GM18507 (cell line): Measurements from ENCODE around the gene CTPS2.
"Not testable (repeated sequence)": the region's sequence is repeated elsewhere in the genome, so short reads cannot be mapped to it uniquely, and the experiment has no call there.

Source experiments
- DNase-seq: peaks from one replicate; pipeline ENCODE4 v3.0.0; 2011; ENCODE audit warnings: low read depth; ENCODE audit not compliant: insufficient read length; ENCODE audit errors: extremely low spot score
- FAIRE-seq: peaks from 2 replicates; lab custom pipeline; 2011; peaks lifted over from hg19 to GRCh38; lab: Jason Lieb, UNC

The CTPS2 gene

DNA sequence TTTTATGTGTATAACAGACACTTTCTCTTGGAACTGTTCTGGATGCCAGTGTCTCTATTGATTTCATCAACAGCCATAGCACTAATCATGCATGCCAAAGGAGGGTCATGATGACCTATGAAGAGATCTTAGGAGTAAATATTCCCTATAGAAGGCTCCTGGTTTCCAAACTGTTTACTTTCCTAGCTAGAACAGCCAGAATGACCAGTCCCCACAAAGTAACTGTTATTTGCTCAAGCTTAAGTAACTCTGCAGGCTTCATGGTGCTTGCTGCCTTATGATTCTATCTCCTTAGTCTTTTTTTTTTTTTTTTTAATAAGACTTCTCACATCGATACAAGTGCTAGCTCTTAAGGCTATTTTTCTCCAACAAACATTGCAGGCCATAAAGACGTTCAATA lies 50.1 kb downstream of the CTPS2 start:
- no peak for FAIRE-seq
- no peak for DNase-seq

DNA sequence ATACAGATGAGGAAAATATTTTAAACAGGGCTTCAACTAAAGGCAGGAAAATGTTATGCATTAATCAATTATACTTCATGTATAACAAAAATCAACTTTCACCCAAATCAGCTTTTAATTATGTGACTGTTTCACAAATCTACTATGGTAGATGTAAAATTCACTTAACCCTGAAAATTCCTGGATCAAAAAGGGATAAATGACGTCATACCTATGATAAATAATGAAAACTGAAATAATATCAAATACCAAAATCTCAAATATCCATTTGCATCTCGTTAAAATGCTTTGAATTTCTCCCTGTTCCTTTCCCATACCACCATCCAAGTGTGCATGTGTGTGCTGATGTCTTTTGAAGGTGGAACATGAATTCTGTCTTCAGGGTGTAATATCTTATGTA lies 51.0 kb downstream of the CTPS2 start:
- FAIRE-seq (no peak), DNase-seq (no peak)

DNA sequence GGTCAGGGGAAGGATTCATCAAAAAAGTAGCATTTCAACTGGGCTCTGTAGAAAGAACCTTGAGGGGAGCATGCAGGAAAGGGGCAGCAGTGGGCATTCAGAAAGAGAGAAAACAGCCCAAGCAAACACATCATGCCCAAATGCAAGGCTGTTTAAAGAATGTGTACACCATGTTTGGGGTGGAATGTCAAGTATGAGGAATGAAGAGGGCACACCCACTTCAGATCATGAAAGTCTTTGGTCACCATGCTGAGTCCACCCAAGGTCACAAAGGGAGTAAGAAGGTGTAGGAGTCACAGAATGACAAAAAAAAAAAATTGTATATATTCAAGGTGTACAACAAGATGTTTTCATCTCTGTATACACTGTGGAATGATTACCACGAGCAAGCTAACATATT lies 53.1 kb downstream of the CTPS2 start:
- FAIRE-seq (no peak), DNase-seq (no peak)

DNA sequence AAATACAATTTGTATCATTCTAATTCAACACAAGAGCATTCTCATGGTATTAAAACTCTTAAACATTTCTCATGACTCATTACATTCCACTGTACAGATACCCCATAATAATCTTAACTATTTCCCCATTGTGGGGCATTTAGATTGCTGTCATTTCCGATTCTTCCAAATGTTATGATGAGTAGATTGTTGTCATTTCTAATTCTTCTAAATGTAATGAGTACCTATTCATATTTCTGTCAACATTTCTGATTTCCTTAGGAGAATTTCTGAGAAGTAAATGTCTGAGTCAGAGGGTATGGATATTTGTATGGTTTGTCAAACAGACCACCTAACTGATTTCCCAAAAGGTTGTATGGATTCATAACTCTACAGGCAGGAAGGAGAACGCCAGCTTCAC lies 54.2 kb downstream of the CTPS2 start:
- FAIRE-seq: no peak
- DNase-seq: no peak

DNA sequence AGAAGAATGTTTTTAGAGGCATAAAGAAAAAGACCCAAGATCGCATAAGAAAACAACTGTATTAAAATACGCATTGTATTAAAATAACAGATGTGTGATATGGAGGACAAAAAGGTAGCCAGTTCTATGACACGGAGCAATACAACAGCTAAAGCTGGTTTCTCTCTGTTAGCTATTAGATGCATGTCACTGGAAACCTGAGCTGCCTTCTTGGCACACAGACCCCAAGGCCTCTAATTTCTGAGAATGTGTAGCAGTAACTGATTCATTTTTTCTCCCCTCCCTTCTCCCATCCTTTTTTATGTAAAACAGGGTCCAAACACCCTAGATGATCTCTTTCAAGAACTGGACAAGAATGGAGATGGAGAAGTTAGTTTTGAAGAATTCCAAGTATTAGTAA lies 58.4 kb downstream of the CTPS2 start:
- DNase-seq (no peak), FAIRE-seq (no peak)

DNA sequence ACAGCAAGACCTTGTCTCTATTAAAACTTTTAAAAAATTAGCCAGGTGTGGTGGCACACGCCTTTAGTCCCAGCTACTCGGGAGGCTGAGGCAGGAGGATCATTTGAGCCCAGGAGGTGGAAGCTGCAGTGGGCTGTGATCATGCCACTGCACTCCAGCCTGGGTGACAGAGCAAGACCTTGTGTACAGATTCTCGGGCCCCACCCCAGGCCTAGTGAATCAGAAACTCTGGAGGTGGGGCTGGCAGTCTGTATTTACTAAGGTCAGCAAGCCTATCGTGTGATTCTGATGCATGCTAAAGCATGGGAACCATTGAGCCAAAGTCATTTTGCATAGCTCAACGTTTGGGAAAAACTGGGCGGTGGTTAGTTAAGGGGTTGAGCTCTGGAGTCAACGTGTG lies 59.0 kb downstream of the CTPS2 start:
- FAIRE-seq: no peak
- DNase-seq: no peak

DNA sequence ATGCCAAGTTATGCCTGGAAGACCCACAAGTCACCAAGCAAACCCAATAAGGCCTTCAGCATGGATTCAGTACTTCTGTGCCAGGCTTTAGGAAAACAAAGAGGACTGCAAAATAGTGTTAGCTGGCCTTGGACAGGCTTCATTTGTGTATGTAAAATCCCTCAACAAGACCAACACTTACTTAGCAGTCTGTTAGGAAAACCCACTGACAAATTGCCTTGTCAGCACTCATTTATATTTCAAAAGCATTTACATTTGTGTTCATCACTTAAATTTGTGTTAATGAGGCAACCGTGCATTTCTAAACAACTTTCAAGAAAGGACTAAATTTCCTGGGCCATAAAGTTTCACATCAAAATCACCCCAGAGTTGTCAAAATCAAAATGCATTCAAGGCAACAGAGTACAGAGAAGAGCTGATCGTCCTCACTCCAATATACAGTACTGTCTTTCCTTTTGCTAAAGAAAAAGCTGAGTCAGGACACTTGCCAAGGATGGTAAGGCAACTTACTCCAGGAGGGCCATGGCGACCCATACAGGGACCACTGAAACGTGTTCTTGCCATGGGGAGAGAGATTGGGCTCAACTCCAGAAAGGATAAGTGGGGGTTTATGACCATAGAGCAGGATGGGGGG lies 61.0 kb downstream of the CTPS2 start:
- no peak for FAIRE-seq
- no peak for DNase-seq

DNA sequence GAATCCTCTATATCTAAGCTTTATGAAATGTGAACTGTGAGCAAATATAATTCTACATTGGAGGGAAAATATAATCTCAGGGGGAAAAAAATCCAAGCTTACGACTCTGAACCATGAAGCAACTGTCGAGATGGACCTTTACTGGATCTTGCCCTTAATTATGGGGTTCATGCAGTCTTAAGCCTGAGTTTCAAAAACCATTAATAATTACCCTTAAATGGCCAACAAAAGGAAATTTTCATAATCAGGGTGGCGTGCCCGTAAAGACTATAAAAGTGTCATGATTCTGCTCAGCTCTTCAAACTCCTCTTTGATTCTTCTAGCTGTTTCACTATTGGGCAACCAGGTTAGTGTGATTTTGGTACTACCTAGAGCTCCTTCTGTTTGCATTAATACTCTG lies 62.6 kb downstream of the CTPS2 start, which contains the start of gene S100G:
Gene S100G (plus strand): TSS at position 301 of the 400 bp plus-strand sequence. CDS start 849 bp downstream, outside the sequence.
- DNase-seq (no peak), FAIRE-seq (no peak)

DNA sequence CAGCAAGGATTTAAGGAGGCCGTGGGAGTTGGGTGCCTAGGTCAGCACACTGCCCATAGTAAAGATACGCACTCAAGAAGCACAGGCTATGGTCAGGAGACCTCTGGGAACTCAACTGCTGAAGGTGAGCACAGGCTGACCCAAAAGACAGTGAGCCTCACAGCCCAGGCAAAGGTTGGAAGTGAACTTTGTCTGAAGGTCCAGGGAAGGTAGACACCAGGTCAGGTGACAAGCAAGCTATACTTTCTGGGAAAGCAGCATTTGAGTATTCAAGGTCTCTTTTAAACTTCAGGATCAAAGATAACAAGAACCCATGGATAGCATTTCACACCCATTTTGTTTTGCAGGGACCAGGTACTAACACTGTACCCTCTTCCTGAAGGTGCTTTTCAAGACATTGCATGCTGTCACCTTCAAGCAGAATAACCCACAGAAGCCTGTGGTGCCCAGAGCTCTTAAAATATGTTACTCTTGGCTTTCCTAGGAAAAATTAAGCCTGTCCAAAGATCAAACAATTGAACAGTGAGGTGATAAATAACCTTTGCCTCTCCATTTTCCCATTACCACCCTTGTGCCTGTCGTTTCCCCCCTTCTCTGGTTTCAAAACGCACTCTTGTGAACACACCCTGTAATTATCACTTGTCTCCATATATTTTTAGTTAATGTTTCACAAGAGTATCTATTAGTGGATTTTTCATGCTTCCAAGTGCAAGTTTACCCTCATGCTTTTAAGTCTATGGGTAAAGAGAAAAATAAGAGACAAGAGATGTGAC lies 65.9 kb downstream of the CTPS2 start:
- FAIRE-seq (no peak), DNase-seq (no peak)

DNA sequence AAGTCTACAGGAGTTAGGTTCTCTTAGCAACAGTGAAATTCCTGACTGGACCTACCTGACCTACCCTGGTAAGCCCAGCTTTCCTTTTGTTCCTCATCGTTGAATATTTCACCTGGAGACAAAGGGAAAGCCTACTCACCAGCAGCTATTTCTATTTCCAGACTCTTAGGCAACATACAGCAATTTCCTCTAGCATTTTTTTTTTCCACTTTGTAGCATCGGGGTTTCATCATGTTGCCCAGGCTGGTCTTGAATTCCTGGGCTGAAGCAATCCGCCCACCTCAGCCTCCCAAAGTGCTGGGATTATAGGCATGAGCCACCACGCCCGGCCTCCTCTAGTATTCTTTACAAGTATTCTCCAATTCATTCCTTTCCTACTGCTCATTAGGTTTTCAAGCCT lies 69.3 kb downstream of the CTPS2 start:
- DNase-seq (no peak), FAIRE-seq (no peak)

DNA sequence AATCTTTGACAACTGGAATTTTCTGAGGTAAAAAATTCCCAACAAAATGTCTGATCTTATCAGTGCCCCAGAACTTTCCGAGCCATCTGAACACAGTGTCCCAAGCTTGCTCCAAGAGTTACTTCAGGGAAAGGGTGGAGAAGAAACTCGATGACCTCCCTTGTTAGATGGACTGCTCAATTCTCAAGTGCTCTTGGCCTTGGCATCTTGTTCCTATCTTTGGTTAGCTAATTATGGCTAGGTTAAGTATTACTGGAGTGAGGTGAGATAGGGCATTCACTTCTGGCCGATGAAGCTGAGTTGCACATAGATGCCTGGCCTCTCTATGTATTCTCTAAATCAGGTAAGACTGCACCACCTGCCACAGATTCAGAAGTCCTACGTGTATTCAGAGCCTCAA lies 71.6 kb downstream of the CTPS2 start:
- DNase-seq (no peak), FAIRE-seq (no peak)

DNA sequence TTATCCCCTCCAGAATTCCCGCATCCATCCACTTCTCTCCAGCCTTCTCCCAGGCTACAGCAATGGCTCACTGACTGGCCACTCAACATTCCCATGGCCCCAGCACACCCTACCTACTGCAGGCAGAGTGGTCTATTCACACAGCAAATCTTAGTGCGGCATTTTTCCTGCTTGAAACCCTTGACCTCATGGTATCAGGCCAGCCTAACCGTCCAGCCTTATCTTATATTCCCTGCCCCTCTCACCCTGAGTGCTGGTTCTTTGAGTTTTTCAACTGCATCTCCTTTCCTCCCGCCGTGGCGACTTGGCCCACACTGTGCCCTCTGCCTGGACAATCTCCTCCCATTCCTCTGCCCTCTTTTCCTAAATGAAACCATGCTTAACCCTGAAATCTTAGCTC lies 72.5 kb downstream of the CTPS2 start:
- FAIRE-seq (no peak), DNase-seq (no peak)

DNA sequence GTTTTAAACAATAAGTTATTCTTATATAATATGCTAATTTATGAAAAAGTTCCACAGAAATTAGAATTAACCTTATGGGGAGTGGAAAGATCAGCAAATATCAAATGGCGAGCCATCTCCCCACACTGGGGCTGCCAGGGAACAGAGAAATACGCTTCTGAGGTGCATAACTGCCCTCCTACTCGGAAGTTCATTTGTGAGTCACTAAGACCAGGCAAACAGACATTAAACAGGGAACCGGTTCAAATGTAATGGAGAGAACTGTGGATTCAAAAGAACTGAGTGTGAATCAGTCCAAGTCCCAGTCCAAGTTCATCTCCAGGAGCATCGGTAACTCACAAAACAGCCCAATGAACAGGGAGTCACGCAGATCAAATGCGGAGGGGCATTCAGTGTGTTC lies 73.9 kb downstream of the CTPS2 start:
- DNase-seq: no peak
- no peak for FAIRE-seq

DNA sequence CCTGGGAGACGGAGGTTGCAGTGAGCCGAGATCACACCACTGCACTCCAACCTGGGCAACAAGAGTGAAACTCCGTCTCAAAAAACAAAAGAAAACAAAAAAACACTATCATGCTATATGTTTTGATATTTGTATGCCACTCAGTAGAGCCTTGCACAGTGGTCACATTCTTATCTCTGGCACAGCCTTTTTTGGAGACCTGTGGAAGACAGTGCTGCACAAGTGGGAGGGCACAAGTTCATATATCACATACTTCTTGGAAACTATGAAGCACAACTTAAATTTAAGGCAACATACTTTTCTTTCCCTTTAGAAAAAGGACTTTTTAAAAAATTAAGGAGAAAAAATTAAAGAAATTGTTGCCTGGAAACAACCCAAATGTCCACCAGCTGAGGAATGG lies 76.9 kb downstream of the CTPS2 start:
- DNase-seq (no peak), FAIRE-seq (no peak)

DNA sequence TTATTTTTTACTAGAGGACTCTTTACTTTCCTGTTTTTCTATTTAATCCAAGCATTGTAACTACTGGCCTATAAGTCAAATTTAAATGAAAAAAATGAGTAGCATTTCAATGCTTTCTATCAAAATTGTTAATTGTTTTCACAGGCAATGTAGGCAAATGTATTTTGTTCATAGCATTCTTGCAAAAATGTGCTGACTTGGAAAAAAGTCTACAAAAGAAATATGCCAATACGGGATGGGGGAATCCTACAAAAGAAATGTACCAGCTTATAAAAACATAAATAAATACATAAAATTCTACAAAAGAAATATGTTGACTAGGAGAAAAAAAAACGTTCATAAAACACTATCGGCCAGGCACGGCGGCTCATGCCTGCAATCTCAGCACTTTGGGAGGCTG lies 77.4 kb downstream of the CTPS2 start:
- FAIRE-seq: no peak
- no peak for DNase-seq

DNA sequence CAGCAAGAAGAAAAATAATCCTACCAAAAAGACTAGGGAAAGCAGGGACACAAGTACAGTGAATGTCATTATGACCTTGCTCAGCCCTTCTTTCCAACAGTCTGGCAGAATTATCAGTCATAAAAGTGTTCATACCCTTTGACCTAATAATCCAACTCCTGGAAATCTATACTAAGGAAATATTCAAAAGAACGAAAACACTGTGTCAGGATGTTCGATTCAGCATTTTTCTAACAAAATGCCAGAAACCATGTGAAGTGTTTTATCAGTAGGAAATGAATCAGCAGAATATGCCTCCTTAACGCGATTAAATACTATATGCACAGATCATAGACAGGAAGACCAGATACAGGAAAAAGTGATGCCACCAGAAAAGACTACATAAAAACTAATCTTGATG lies 78.7 kb downstream of the CTPS2 start:
- peak; percentile 26 for FAIRE-seq
- no peak for DNase-seq

DNA sequence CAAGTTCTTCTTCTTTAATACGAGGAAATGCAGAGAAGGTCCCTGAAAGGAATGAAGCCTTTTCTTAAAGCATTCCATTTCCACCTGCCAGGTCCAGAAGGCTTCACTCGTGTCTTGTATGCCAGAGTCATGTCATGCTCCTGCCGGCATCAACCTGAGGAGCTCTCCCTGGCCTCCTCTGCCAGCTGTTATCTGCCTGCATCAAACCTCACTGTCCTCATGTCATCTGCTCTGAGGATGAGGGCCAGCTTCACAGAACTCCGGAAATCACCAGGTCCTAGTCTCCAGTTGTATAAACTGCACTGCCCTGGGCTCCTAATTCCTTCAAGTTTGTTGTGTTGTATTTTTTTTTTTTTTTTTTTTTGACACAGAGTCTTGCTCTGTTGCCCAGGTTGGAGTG lies 82.6 kb downstream of the CTPS2 start:
- FAIRE-seq (no peak), DNase-seq (no peak)

DNA sequence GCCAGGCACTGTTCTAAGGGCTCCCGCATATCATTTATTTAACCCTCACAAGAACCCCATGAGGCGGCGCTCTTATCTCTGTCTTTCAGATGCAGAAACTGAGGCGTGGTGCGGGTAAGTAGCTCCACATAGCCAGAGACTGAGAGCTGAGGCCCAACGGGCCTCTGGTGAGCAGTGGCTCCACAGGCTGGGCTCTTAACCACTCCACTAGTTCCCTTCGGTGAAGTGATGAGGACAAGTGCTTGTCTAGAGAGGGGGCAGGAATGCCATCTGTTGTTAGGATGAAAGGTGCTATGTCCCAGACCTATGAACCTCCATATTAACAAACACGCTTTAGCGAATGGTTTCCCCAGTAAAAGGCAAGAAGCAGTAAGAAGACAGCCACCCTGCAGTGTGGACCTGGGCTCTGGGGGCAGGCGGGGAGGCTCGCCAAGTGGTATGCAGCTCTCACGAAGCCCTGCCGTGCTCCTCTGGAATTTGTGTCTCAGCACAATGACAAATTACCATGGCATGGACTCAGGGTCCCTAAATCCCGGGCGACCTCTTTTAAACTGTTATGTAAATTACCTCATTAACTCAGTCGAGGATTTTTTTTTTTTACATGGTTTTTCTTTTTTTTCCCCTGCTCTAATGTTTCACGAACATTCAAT lies 83.4 kb downstream of the CTPS2 start:
- FAIRE-seq (no peak), DNase-seq (no peak)

DNA sequence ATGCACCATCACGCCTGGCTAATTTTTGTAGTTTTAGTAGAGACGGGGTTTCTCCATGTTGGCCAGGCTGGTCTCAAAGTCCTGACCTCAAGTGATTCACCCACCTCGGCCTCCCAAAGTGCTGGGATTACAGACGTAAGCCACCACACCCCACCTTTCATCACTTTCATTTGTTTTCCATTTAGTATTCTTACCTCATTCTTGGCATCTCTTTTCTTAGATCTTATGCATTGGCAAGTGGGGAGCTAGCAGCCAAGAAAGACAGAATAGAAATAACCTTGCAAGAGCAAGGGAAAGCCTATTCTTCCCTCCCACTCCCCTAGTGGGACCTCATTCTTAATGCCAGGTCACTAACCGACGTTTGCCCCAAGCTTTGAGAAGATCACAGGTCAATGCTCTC lies 84.0 kb downstream of the CTPS2 start:
- not testable (repeated sequence) for FAIRE-seq, DNase-seq

DNA sequence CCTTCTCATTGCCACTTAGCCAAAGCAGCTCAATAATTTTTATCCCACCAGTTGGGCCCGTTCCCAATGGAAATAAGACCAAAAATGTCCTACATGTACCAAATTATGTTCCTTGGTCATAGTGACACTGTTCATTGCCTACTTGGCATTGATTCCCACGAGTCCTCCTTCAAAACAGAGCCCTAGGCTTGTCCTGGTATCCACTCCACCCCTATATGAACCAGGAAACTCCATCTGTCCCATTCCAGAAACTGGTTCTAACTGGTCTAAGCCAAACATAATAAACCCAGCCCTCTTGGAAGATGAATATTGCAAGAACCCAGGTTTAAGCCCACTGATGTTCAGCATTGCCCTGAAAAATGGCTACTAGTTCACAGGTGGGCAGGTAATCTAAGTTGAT lies 93.4 kb downstream of the CTPS2 start:
- DNase-seq: no peak
- FAIRE-seq: no peak

DNA sequence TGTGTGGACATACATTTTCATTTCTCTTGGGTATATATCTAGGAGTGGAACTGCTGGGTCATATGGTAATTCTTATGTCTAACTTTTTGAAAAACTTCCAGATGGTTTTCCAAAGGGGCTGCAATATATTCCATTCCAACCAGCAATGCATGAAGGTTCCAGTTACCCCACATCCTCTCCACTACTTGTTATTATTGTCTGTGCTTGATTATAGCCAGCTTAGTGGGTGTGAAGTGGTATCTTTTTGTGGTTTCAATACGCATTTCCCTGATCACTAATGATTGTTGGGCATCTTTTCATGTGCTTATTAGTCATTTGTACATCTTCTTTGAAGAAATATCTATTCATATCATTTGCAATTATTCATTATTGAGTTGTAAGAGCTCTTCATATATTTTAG lies 94.0 kb downstream of the CTPS2 start:
- FAIRE-seq (no peak), DNase-seq (no peak)
